HEK293 (cell line): Measurements from ENCODE around the gene TTLL11.

ENCODE experiments used
- CTCF ChIA-PET: fragments of 350-600 bp; formaldehyde crosslinking; extraction: SDS; loops from one replicate; lab custom pipeline; 2021; ENCODE audit warnings: antibody characterized with exemption; lab: Yijun Ruan, JAX
- POLR2A ChIA-PET: fragments of 300-600 bp; formaldehyde crosslinking; extraction: SDS; loops from one replicate; lab custom pipeline; 2020; ENCODE audit warnings: antibody characterized with exemption, inconsistent platforms; lab: Yijun Ruan, JAX
- H3K27ac ChIP-seq: fragments of 200-500 bp; sonication (Bioruptor generic); 2 replicates; pipeline ENCODE4 v1.5.1; 2014; ENCODE audit warnings: low read depth, low read length, control low read depth, inconsistent platforms; ENCODE audit errors: extremely low read depth
- H3K36me3 ChIP-seq, 2 experiments: fragments of 200-500 bp in 1 of 2; sonication (Bioruptor generic) in 1 of 2; 1 replicate in 1 of 2; 2 replicates in 1 of 2; pipeline ENCODE4 v1.5.1; 2014 to 2017; ENCODE audit warnings: inconsistent platforms in 2 of 2, low read length in 2 of 2; ENCODE audit not compliant: control insufficient read depth in 2 of 2, insufficient read depth in 1 of 2
- H3K4me1 ChIP-seq: fragments of 200-500 bp; sonication (Bioruptor generic); 2 replicates; pipeline ENCODE4 v1.5.1; 2014; ENCODE audit warnings: mild to moderate bottlenecking, low read length, inconsistent platforms; ENCODE audit not compliant: control insufficient read depth, insufficient read depth
- H3K4me3 ChIP-seq: 2 replicates; pipeline ENCODE4 v1.5.1; 2011; ENCODE audit warnings: low read depth, mild to moderate bottlenecking, control low read depth, low read length, moderate library complexity
- H3K9me3 ChIP-seq: fragments of 200-500 bp; sonication (Bioruptor generic); 2 replicates; pipeline ENCODE4 v1.5.1; 2014; ENCODE audit warnings: low read depth, low read length, inconsistent platforms; ENCODE audit not compliant: control insufficient read depth, insufficient read depth
- AEBP2 ChIP-seq: fragments of 450-650 bp; formaldehyde crosslinking; IDR thresholded peaks from 2 replicates; pipeline ENCODE4 v1.5.1; 2016; ENCODE audit warnings: missing biosample characterization, missing genetic modification characterization, borderline replicate concordance
- BCL11A ChIP-seq: fragments of 450-650 bp; formaldehyde crosslinking; IDR thresholded peaks from 2 replicates; pipeline ENCODE4 v1.5.1; 2016; ENCODE audit warnings: low read depth, missing biosample characterization, missing genetic modification characterization
- BCL6B ChIP-seq: fragments of 450-650 bp; formaldehyde crosslinking; IDR thresholded peaks from 2 replicates; pipeline ENCODE4 v1.5.1; 2017; ENCODE audit warnings: missing biosample characterization, missing genetic modification characterization
- REST ChIP-seq: fragments of 450-650 bp; formaldehyde crosslinking; IDR thresholded peaks from 2 replicates; pipeline ENCODE4 v1.5.1; 2016; ENCODE audit warnings: missing biosample characterization, missing genetic modification characterization
- SP7 ChIP-seq: fragments of 450-650 bp; formaldehyde crosslinking; IDR thresholded peaks from 2 replicates; pipeline ENCODE4 v1.5.1; 2016; ENCODE audit warnings: missing biosample characterization, missing genetic modification characterization
- TRIM28 ChIP-seq: IDR thresholded peaks from 2 replicates; pipeline ENCODE4 v1.6.1; 2011; ENCODE audit warnings: low read length, control low read depth, borderline replicate concordance
- ZFP41 ChIP-seq: fragments of 450-650 bp; formaldehyde crosslinking; IDR thresholded peaks from 2 replicates; pipeline ENCODE4 v1.5.1; 2016; ENCODE audit warnings: missing biosample characterization, missing genetic modification characterization, borderline replicate concordance
- ZNF10 ChIP-seq: fragments of 450-650 bp; formaldehyde crosslinking; IDR thresholded peaks from 2 replicates; pipeline ENCODE4 v1.5.1; 2017; ENCODE audit warnings: missing biosample characterization, missing genetic modification characterization
- ZNF157 ChIP-seq: fragments of 450-650 bp; formaldehyde crosslinking; IDR thresholded peaks from 2 replicates; pipeline ENCODE4 v1.5.1; 2016; ENCODE audit warnings: missing biosample characterization, missing genetic modification characterization
- ZNF174 ChIP-seq: fragments of 450-650 bp; formaldehyde crosslinking; IDR thresholded peaks from 2 replicates; pipeline ENCODE4 v1.5.0; 2017; ENCODE audit warnings: missing biosample characterization, mild to moderate bottlenecking, missing genetic modification characterization
- ZNF202 ChIP-seq: fragments of 450-650 bp; formaldehyde crosslinking; IDR thresholded peaks from 2 replicates; pipeline ENCODE4 v1.5.1; 2016; ENCODE audit warnings: missing biosample characterization, missing genetic modification characterization, borderline replicate concordance
- ZNF362 ChIP-seq: fragments of 450-650 bp; formaldehyde crosslinking; IDR thresholded peaks from 2 replicates; pipeline ENCODE4 v1.5.1; 2016; ENCODE audit warnings: missing biosample characterization, missing genetic modification characterization
- ZNF449 ChIP-seq: fragments of 450-650 bp; formaldehyde crosslinking; IDR thresholded peaks from 2 replicates; pipeline ENCODE4 v1.5.1; 2017; ENCODE audit warnings: missing biosample characterization, mild to moderate bottlenecking, missing genetic modification characterization, moderate library complexity
- ZNF623 ChIP-seq: fragments of 450-650 bp; formaldehyde crosslinking; IDR thresholded peaks from 2 replicates; pipeline ENCODE4 v1.5.1; 2016; ENCODE audit warnings: missing biosample characterization, missing genetic modification characterization
- ZNF658 ChIP-seq: fragments of 450-650 bp; formaldehyde crosslinking; IDR thresholded peaks from 2 replicates; pipeline ENCODE4; 2016; ENCODE audit warnings: missing biosample characterization, missing genetic modification characterization
- ZNF660 ChIP-seq: fragments of 450-650 bp; IDR thresholded peaks from 2 replicates; pipeline ENCODE4 v1.5.1; 2018; ENCODE audit warnings: missing biosample characterization, mild to moderate bottlenecking, missing genetic modification characterization
- ZNF707 ChIP-seq: fragments of 450-650 bp; formaldehyde crosslinking; IDR thresholded peaks from 2 replicates; pipeline ENCODE4 v1.5.1; 2016; ENCODE audit warnings: missing biosample characterization, missing genetic modification characterization
- ZNF777 ChIP-seq: fragments of 450-650 bp; formaldehyde crosslinking; IDR thresholded peaks from 2 replicates; pipeline ENCODE4 v1.5.1; 2017; ENCODE audit warnings: missing biosample characterization, missing genetic modification characterization, borderline replicate concordance
- ZSCAN4 ChIP-seq: fragments of 450-650 bp; formaldehyde crosslinking; IDR thresholded peaks from 2 replicates; pipeline ENCODE4 v1.5.1; 2017; ENCODE audit warnings: missing biosample characterization, missing genetic modification characterization
- TF ChIP-seq, protein P1 (sequence below): fragments of 450-650 bp; formaldehyde crosslinking; IDR thresholded peaks from 2 replicates; pipeline ENCODE4 v1.5.1; 2017; ENCODE audit warnings: missing biosample characterization, missing genetic modification characterization
- TF ChIP-seq, protein P2 (sequence below): fragments of 450-650 bp; formaldehyde crosslinking; IDR thresholded peaks from 2 replicates; pipeline ENCODE4 v1.5.1; 2016; ENCODE audit warnings: missing biosample characterization, missing genetic modification characterization

TTLL11 gene

DNA sequence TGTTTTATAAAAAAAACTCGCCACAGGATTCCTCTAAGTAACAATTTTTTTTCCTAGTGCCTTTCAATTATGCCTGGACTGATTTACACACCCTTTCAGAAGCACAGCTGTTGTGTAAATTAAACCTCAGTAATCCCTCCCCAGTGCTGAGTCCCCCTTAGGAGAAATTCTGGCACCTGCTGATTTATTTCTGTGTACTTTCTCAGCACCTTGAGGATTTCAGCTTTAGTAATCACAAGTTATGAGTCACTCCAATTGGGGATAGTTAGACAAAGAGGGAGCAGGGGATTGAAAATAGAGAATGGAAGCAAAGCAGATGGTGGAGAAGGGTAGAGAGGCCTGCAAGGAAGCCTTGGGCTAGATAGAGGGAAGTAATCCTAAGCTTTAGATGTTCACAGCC lies 171.7 kb downstream of the TTLL11 start:
- 0 out of 2 replicates have a peak overlapping the region, but pooled peaks have one; percentile 22 for H3K27ac ChIP-seq
- no peaks in the 10 kb centered on the region for H3K36me3 ChIP-seq
- no peak overlapping the region for H3K4me3 ChIP-seq
- H3K4me1 ChIP-seq, result peaks cover 9% of the 10 kb centered on the region
- H3K9me3 ChIP-seq, result no peaks in the 10 kb centered on the region
- POLR2A ChIA-PET, result no interaction called here
- CTCF ChIA-PET, result interaction anchor here (0.7 kb wide), 1 partner anchor 185 kb away, joined by 3 read pairs; no protein-coding TSS in a partner anchor
- no peak for TF ChIP-seq AEBP2
- TF ChIP-seq, protein P1, sequence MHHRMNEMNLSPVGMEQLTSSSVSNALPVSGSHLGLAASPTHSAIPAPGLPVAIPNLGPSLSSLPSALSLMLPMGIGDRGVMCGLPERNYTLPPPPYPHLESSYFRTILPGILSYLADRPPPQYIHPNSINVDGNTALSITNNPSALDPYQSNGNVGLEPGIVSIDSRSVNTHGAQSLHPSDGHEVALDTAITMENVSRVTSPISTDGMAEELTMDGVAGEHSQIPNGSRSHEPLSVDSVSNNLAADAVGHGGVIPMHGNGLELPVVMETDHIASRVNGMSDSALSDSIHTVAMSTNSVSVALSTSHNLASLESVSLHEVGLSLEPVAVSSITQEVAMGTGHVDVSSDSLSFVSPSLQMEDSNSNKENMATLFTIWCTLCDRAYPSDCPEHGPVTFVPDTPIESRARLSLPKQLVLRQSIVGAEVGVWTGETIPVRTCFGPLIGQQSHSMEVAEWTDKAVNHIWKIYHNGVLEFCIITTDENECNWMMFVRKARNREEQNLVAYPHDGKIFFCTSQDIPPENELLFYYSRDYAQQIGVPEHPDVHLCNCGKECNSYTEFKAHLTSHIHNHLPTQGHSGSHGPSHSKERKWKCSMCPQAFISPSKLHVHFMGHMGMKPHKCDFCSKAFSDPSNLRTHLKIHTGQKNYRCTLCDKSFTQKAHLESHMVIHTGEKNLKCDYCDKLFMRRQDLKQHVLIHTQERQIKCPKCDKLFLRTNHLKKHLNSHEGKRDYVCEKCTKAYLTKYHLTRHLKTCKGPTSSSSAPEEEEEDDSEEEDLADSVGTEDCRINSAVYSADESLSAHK, result 0 out of 2 replicates have a peak, but pooled peaks have one; percentile 18
- 0 out of 2 replicates have a peak, but pooled peaks have one; percentile 10 for TF ChIP-seq ZNF660 (tag by site-specific recombination)
- no peak for TF ChIP-seq ZNF449
- no peak for TF ChIP-seq ZNF157 (tag by site-specific recombination)
- no peak for TF ChIP-seq ZNF707
- TF ChIP-seq ZNF362, result no peak
- TF ChIP-seq TRIM28, result no peak
- TF ChIP-seq SP7 (tag by site-specific recombination), result peak; percentile 81
- TF ChIP-seq ZNF658 (tag by site-specific recombination), result no peak
- TF ChIP-seq ZNF777 (tag by site-specific recombination), result no peak
- TF ChIP-seq ZNF174, result no peak
- TF ChIP-seq, protein P2, sequence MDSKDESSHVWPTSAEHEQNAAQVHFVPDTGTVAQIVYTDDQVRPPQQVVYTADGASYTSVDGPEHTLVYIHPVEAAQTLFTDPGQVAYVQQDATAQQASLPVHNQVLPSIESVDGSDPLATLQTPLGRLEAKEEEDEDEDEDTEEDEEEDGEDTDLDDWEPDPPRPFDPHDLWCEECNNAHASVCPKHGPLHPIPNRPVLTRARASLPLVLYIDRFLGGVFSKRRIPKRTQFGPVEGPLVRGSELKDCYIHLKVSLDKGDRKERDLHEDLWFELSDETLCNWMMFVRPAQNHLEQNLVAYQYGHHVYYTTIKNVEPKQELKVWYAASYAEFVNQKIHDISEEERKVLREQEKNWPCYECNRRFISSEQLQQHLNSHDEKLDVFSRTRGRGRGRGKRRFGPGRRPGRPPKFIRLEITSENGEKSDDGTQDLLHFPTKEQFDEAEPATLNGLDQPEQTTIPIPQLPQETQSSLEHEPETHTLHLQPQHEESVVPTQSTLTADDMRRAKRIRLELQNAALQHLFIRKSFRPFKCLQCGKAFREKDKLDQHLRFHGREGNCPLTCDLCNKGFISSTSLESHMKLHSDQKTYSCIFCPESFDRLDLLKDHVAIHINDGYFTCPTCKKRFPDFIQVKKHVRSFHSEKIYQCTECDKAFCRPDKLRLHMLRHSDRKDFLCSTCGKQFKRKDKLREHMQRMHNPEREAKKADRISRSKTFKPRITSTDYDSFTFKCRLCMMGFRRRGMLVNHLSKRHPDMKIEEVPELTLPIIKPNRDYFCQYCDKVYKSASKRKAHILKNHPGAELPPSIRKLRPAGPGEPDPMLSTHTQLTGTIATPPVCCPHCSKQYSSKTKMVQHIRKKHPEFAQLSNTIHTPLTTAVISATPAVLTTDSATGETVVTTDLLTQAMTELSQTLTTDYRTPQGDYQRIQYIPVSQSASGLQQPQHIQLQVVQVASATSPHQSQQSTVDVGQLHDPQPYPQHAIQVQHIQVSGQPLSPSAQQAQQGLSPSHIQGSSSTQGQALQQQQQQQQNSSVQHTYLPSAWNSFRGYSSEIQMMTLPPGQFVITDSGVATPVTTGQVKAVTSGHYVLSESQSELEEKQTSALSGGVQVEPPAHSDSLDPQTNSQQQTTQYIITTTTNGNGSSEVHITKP (tag by site-specific recombination), result peak; percentile 60
- TF ChIP-seq ZFP41 (tag by site-specific recombination), result no peak
- no peak for TF ChIP-seq ZNF202 (tag by site-specific recombination)
- TF ChIP-seq BCL11A, result no peak
- TF ChIP-seq BCL6B (tag by site-specific recombination), result no peak
- no peak for TF ChIP-seq REST (tag by site-specific recombination)
- no peak for TF ChIP-seq ZSCAN4 (tag by site-specific recombination)
- no peak for TF ChIP-seq ZNF10 (tag by site-specific recombination)
- TF ChIP-seq ZNF623 (tag by site-specific recombination), result no peak
